Psoas muscle (tissue), 8 donors: ENCODE data around the gene LACTB. TPM values are rescaled to one million over a fixed set of nuclear protein-coding genes. Genes with fewer than 3 reads are reported as not detected.

Experiments used
- ATAC-seq, 4 donors: fragments of 200-7000 bp; cut with Tn5 transposase; one replicate each; pipeline ENCODE4 v1.9.1; 2020; ENCODE audit warnings: moderate library complexity in 3 of 4, mild to moderate bottlenecking in 2 of 4
- DNase-seq, 2 donors: peaks; one replicate each; pipeline ENCODE4 v3.0.0-alpha.2; 2020
- H3K27ac ChIP-seq: fragments of 200-600 bp; one replicate; pipeline ENCODE4 v1.8.0; 2022
- H3K27me3 ChIP-seq, 3 donors: fragments of 200-600 bp in 1 of 3; one replicate each; pipeline versions ENCODE4 v1.6.1 to v1.8.0; 2013 to 2022; ENCODE audit warnings: low read length in 2 of 3, mild to moderate bottlenecking in 2 of 3, moderate library complexity in 1 of 3; ENCODE audit not compliant: insufficient read depth in 3 of 3
- H3K36me3 ChIP-seq, 2 donors: fragments of 200-600 bp in 1 of 2; one replicate each; pipeline versions ENCODE4 v1.6.1 to v1.8.0; 2013 to 2022; ENCODE audit warnings: low read depth in 1 of 2, mild to moderate bottlenecking in 1 of 2, moderate library complexity in 1 of 2; ENCODE audit not compliant: insufficient read depth in 1 of 2
- H3K4me1 ChIP-seq: fragments of 200-600 bp; one replicate; pipeline ENCODE4 v1.8.0; 2022
- H3K4me3 ChIP-seq: fragments of 200-600 bp; one replicate; pipeline ENCODE4 v1.8.0; 2022; ENCODE audit warnings: mild to moderate bottlenecking
- H3K9me3 ChIP-seq: fragments of 200-600 bp; one replicate; pipeline ENCODE4 v1.8.0; 2022
- CTCF ChIP-seq: fragments of 200-600 bp; IDR thresholded peaks from one replicate; pipeline ENCODE4 v1.8.0; 2022; ENCODE audit warnings: antibody characterized with exemption
- WGBS, 3 donors: extraction: QIAGEN DNeasy Blood & Tissue Kit; methylation state at CpG; one replicate each; pipeline versions ENCODE4 v1.1.6 to v1.1.7; 2013; 5-methylcytosine and 5-hydroxymethylcytosine counted together
- intact Hi-C, 2 donors: fragments of 100-400 bp; cut with DNase I; formaldehyde crosslinking; loops; one replicate each; pipeline versions ENCODE4 v1.11.0 to v1.14.2; 2022
- polyA plus RNA-seq, 3 donors: library from polyadenylated mRNA; stranded (reverse); fragments of 200-250 nt; gene quantifications; one replicate each; pipeline ENCODE4 v1.2.3, GENCODE V29; 2013
- total RNA-seq, 4 donors: library from RNA; stranded (reverse); fragmentation: NEBNext Ultra II Directional in 2 of 4; extraction: Animal tissue kit (Norgen Biotek cat#: 25700) in 2 of 4; gene quantifications; one replicate each; pipeline versions ENCODE4 v1.2.1 to v1.2.4, GENCODE V29; 2021 to 2023
- donor health status: healthy with polysubstance abuse.
- donor health status: DM: no; HTN: no; CAD: no; lungs with moderate emphysema.
- donor health status: Bipolar disorder and iron deficiency.
- donor health status: healthy.
- donor health status: DM: yes; HTN: yes; CAD: no.
- donor health status: DM: no; HTN: no; CAD: no.
- donor health status: DM: no; HTN: no; CAD: no.
- donor health status: DM: yes; HTN: yes; CAD: no.

LACTB gene
- total and polyA plus RNA-seq, 7 donors, result 23.0 to 44.6 (median 29.7) TPM

- intact Hi-C loops, result no loop called here
- Histone ChIP-seq H3K9me3 (no peaks in the 10 kb centered on the region), H3K4me3 (no peak overlapping the region), H3K4me1 (no peaks in the 10 kb centered on the region), H3K27ac (no peak overlapping the region), H3K36me3 (no peaks in the 10 kb centered on the region), H3K27me3 (peaks cover 0 to 3% (median 0%) of the 10 kb centered on the region in 3 donors)
- DNase-seq (no peak), ATAC-seq (no peak)
- WGBS, 3 donors, result 82 to 91% (median 84%) methylated on average over 2 of the region's 2 CpGs
- TF ChIP-seq CTCF, result no peak
Measured at GRCh38 chr15:63109920-63110319, 11.7 kb upstream of the LACTB start.

GRCh38 chr15:63110428-63111026, 11.1 kb upstream of the LACTB start:
- Histone ChIP-seq H3K36me3 (no peaks in the 10 kb centered on the region), H3K4me3 (no peak overlapping the region), H3K27ac (no peak overlapping the region), H3K4me1 (no peaks in the 10 kb centered on the region), H3K27me3 (peaks cover 0 to 3% (median 0%) of the 10 kb centered on the region in 3 donors), H3K9me3 (no peaks in the 10 kb centered on the region)
- ATAC-seq (no peak), DNase-seq (no peak)
- no peak for TF ChIP-seq CTCF
- WGBS, 3 donors, result 86 to 95% (median 86%) methylated on average over 3 of the region's 3 CpGs
- intact Hi-C loops, result no loop called here

GRCh38 chr15:63111481-63111880, 10.2 kb upstream of the LACTB start:
- Histone ChIP-seq H3K36me3 (no peaks in the 10 kb centered on the region), H3K4me3 (no peak overlapping the region), H3K27me3 (peaks cover 0 to 3% (median 0%) of the 10 kb centered on the region in 3 donors), H3K9me3 (no peaks in the 10 kb centered on the region), H3K4me1 (no peaks in the 10 kb centered on the region), H3K27ac (no peak overlapping the region)
- ATAC-seq (peak in 3 of 4 donors; percentile 35 to 80 (median 71)), DNase-seq (no peak)
- no peak for TF ChIP-seq CTCF
- intact Hi-C loops, result no loop called here

GRCh38 chr15:63112871-63113270, 8.8 kb upstream of the LACTB start:
- DNase-seq (no peak), ATAC-seq (peak in 2 of 4 donors; percentile 58 to 67)
- no peaks in the 10 kb centered on the region for H3K4me1 ChIP-seq
- H3K36me3 ChIP-seq, result no peaks in the 10 kb centered on the region
- no peak overlapping the region for H3K4me3 ChIP-seq
- H3K27ac ChIP-seq, result peak overlapping the region; percentile 2
- peaks cover 0 to under 1% (median 0%) of the 10 kb centered on the region in 3 donors for H3K27me3 ChIP-seq
- intact Hi-C loops, result no loop called here
- TF ChIP-seq CTCF, result no peak
- WGBS, 3 donors, result 92 to 95% (median 94%) methylated on average over 3 of the region's 3 CpGs
- H3K9me3 ChIP-seq, result no peaks in the 10 kb centered on the region

GRCh38 chr15:63114465-63114864, 7.2 kb upstream of the LACTB start:
- Histone ChIP-seq H3K36me3 (no peaks in the 10 kb centered on the region), H3K27ac (no peak overlapping the region), H3K27me3 (no peaks in the 10 kb centered on the region), H3K9me3 (no peaks in the 10 kb centered on the region), H3K4me1 (no peaks in the 10 kb centered on the region), H3K4me3 (no peak overlapping the region)
- 60 to 68% (median 63%) methylated on average over 2 of the region's 2 CpGs for WGBS, 3 donors
- no peak for DNase-seq
- intact Hi-C loops, result no loop called here
- no peak for ATAC-seq
- TF ChIP-seq CTCF, result no peak
